CD14-positive monocyte (primary cell): ENCODE data around the gene LRRC75B. TPM values are rescaled to one million over a fixed set of nuclear protein-coding genes. Genes with fewer than 3 reads are reported as not detected.

Source experiments
- DNase-seq, 3 donors: peaks; one replicate each; pipeline ENCODE4 v3.0.0-alpha.2; 2011 to 2022
- H2AFZ ChIP-seq: 2 replicates; pipeline ENCODE4 v1.6.0; 2012; ENCODE audit warnings: mild to moderate bottlenecking, low read depth, low read length, inconsistent platforms; ENCODE audit not compliant: insufficient read depth, poor library complexity, severe bottlenecking
- H3K27ac ChIP-seq, 2 donors: 1 replicate in 1 of 2; 2 replicates in 1 of 2; pipeline ENCODE4 v1.5.1; 2012 to 2013; ENCODE audit warnings: low read length in 2 of 2, control low read depth in 1 of 2, inconsistent platforms in 1 of 2, low read depth in 1 of 2, mild to moderate bottlenecking in 1 of 2
- H3K27me3 ChIP-seq, 2 donors: one replicate each; pipeline versions ENCODE4 v1.6.0 to v1.6.1; 2011 to 2013; ENCODE audit warnings: low read length in 2 of 2; ENCODE audit not compliant: control insufficient read depth in 2 of 2, insufficient read depth in 2 of 2
- H3K36me3 ChIP-seq, 2 donors: replicated peaks in 1 of 2; 1 replicate in 1 of 2; 2 replicates in 1 of 2; pipeline versions ENCODE4 v1.5.1 to v1.6.1; 2012 to 2013; ENCODE audit warnings: low read length in 2 of 2, control low read depth in 1 of 2, inconsistent platforms in 1 of 2, mild to moderate bottlenecking in 1 of 2; ENCODE audit not compliant: insufficient read depth in 2 of 2, control insufficient read depth in 1 of 2
- H3K4me1 ChIP-seq, 2 donors: 1 replicate in 1 of 2; 2 replicates in 1 of 2; pipeline versions ENCODE4 v1.5.1 to v1.6.1; 2012 to 2013; ENCODE audit warnings: low read length in 2 of 2, control low read depth in 1 of 2, inconsistent platforms in 1 of 2, mild to moderate bottlenecking in 1 of 2, moderate library complexity in 1 of 2; ENCODE audit not compliant: insufficient read depth in 2 of 2, control insufficient read depth in 1 of 2
- H3K4me2 ChIP-seq: replicated peaks from 2 replicates; pipeline ENCODE3; 2012; ENCODE audit warnings: low read length, moderate library complexity, mild to moderate bottlenecking; ENCODE audit not compliant: poor library complexity, severe bottlenecking; ENCODE audit errors: extremely low read depth
- H3K4me3 ChIP-seq, 3 experiments: fragments of 200-600 bp in 1 of 3; sonication (generic) in 1 of 3; replicated peaks in 1 of 3; 1 replicate in 2 of 3; 2 replicates in 1 of 3; pipeline ENCODE4 v1.5.1; 2011 to 2013; ENCODE audit warnings: low read length in 3 of 3, mild to moderate bottlenecking in 3 of 3, control low read depth in 2 of 3, low read depth in 2 of 3, inconsistent platforms in 1 of 3, moderate library complexity in 1 of 3
- H3K79me2 ChIP-seq: 2 replicates; pipeline ENCODE4 v1.6.0; 2012; ENCODE audit warnings: mild to moderate bottlenecking, control low read depth, inconsistent platforms, low read length, moderate library complexity; ENCODE audit not compliant: insufficient read depth
- H3K9ac ChIP-seq: 2 replicates; pipeline ENCODE4 v1.6.0; 2017; ENCODE audit warnings: low read length, mild to moderate bottlenecking; ENCODE audit not compliant: insufficient read depth, poor library complexity, severe bottlenecking
- H3K9me3 ChIP-seq, 2 donors: replicated peaks in 1 of 2; 1 replicate in 1 of 2; 2 replicates in 1 of 2; pipeline versions ENCODE4 v1.5.1 to v1.6.1; 2012 to 2013; ENCODE audit warnings: low read length in 2 of 2, control low read depth in 1 of 2; ENCODE audit not compliant: control insufficient read depth in 1 of 2, insufficient read depth in 1 of 2
- H4K20me1 ChIP-seq: 2 replicates; pipeline ENCODE4 v1.6.0; 2012; ENCODE audit warnings: mild to moderate bottlenecking, low read length, control low read depth, moderate library complexity; ENCODE audit not compliant: insufficient read depth
- H3K27ac Mint-ChIP-seq, 7 donors: one replicate each; pipeline ENCODE4 v1.8.0; 2020; ENCODE audit warnings: mild to moderate bottlenecking in 7 of 7, mixed read lengths in 7 of 7, moderate library complexity in 6 of 7, inconsistent platforms in 2 of 7
- H3K27me3 Mint-ChIP-seq, 3 donors: one replicate each; pipeline ENCODE4 v1.8.0; 2021 to 2022; ENCODE audit warnings: low read depth in 3 of 3, mild to moderate bottlenecking in 3 of 3, mixed read lengths in 3 of 3, moderate library complexity in 3 of 3, inconsistent platforms in 1 of 3
- H3K36me3 Mint-ChIP-seq, 2 donors: one replicate each; pipeline ENCODE4 v1.8.0; 2020; ENCODE audit warnings: mixed read lengths in 2 of 2, inconsistent platforms in 1 of 2, mild to moderate bottlenecking in 1 of 2
- H3K4me1 Mint-ChIP-seq: one replicate; pipeline ENCODE4 v1.8.0; 2020; ENCODE audit warnings: mild to moderate bottlenecking, mixed read lengths
- H3K4me3 Mint-ChIP-seq, 2 donors: one replicate each; pipeline ENCODE4 v1.8.0; 2020; ENCODE audit warnings: mild to moderate bottlenecking in 2 of 2, mixed read lengths in 2 of 2, moderate library complexity in 1 of 2
- H3K9me3 Mint-ChIP-seq, 7 donors: one replicate each; pipeline ENCODE4 v1.8.0; 2020 to 2022; ENCODE audit warnings: mixed read lengths in 7 of 7, mild to moderate bottlenecking in 6 of 7, moderate library complexity in 6 of 7, inconsistent platforms in 2 of 7
- WGBS: methylation state at CpG from one replicate; pipeline ENCODE4 v1.1.5; 2013; ENCODE audit warnings: missing lambda C conversion rate; ENCODE audit not compliant: insufficient coverage; 5-methylcytosine and 5-hydroxymethylcytosine counted together
- intact Hi-C, 2 donors: fragments of 100-400 bp; cut with micrococcal nuclease; formaldehyde crosslinking; loops; one replicate each; pipeline versions ENCODE4 v1.15.0 to v1.15.1; 2023
- polyA plus RNA-seq, 3 donors: library from polyadenylated mRNA; depleted of rRNA in 1 of 3; unstranded in 2 of 3; stranded (reverse) in 1 of 3; fragments of 300-500 nt in 2 of 3; fragments of >200 nt in 1 of 3; fragmentation: Illumina TruSeq in 2 of 3; gene quantifications; 1 replicate in 2 of 3; 2 replicates in 1 of 3; pipeline ENCODE4 v1.2.3, GENCODE V29; 2012 to 2021
- TF ChIP-seq, protein P1 (sequence below): fragments of 200-600 bp; IDR thresholded peaks from one replicate; pipeline ENCODE4 v1.8.0; 2022; ENCODE audit warnings: antibody characterized with exemption, mild to moderate bottlenecking

The LRRC75B gene
- polyA plus RNA-seq, 3 donors: 0.20 to 5.2 (median 0.53) TPM

DNA sequence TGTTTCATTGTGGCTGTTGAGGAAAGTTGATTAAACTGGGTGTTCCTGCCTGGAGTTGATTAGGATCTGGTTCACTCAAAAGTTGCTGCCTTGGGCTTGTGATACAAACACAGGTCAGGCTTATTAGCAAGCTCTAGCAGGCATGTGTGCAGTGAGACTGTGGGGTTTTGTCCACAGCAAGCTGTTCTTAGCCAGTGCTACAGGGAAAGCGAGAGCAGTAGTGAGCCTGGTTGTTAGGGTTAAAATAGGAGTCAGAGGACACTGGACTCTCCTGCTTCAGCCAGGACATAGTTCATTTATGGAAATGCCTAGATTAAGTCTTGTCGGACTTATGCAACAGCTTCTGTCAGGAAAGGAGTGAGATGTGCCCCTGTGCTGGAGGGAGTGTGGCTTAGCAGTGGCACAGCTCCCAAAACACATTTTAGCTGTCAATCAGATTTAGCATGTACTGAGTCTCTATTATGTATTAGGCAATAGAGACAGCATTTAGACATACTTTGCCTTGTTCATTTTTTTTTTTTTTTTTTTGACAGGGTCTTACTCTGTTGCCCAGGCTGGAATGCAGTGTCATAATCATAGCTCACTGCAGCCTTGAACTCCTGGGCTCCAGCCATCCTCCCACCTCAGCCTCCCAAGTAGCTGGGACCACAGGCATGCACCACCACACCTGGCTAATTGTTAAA, 28.4 kb downstream of the LRRC75B start:
- Histone ChIP-seq H3K27ac (peak overlapping the region in 1 of 2 donors; percentile 53), H3K4me3 (no peak overlapping the region), H2AFZ (no peak overlapping the region), H3K36me3 (peaks cover 59 to 91% of the 10 kb centered on the region in 2 donors), H3K9ac (no peak overlapping the region), H3K27me3 (no peaks in the 10 kb centered on the region), H4K20me1 (peaks cover 82% of the 10 kb centered on the region), H3K4me1 (no peaks in the 10 kb centered on the region), H3K9me3 (no peaks in the 10 kb centered on the region), H3K79me2 (peaks cover 81% of the 10 kb centered on the region), H3K4me2 (no peak overlapping the region)
- Mint-ChIP-seq H3K4me1 (peaks cover 9% of the 10 kb centered on the region), H3K36me3 (peaks cover 49 to 78% of the 10 kb centered on the region in 2 donors), H3K9me3 (no peaks in the 10 kb centered on the region), H3K27me3 (peaks cover 0 to 1% (median 0%) of the 10 kb centered on the region in 3 donors), H3K4me3 (no peak overlapping the region), H3K27ac (peak overlapping the region in 3 of 7 donors; percentile 19 to 63 (median 53))
- WGBS: no CpG with 5 or more reads among the region's 2 CpGs
- no peak for DNase-seq
- intact Hi-C loops: no loop called here
- TF ChIP-seq, protein P1, sequence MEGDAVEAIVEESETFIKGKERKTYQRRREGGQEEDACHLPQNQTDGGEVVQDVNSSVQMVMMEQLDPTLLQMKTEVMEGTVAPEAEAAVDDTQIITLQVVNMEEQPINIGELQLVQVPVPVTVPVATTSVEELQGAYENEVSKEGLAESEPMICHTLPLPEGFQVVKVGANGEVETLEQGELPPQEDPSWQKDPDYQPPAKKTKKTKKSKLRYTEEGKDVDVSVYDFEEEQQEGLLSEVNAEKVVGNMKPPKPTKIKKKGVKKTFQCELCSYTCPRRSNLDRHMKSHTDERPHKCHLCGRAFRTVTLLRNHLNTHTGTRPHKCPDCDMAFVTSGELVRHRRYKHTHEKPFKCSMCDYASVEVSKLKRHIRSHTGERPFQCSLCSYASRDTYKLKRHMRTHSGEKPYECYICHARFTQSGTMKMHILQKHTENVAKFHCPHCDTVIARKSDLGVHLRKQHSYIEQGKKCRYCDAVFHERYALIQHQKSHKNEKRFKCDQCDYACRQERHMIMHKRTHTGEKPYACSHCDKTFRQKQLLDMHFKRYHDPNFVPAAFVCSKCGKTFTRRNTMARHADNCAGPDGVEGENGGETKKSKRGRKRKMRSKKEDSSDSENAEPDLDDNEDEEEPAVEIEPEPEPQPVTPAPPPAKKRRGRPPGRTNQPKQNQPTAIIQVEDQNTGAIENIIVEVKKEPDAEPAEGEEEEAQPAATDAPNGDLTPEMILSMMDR: no peak

DNA sequence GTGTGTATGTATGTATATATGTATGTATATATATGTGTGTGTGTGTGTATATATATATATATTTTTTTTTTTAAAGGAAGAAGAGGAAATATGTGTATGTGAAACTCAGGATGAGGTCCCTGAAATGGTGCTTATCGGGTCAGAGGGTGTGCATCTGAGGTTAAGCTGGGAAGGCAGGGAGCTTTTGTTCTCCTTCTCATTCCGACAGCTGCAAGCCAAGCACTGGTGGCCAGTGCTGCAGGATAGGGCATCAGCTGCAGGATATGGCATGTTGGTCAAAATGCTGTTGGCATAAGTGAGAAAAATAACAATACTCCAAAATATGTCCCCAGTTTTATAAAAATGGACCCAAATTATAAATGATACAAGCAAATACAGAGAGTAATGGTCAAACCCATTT, 29.6 kb downstream of the LRRC75B start:
- peaks cover 61 to 94% of the 10 kb centered on the region in 2 donors for H3K36me3 ChIP-seq
- no peaks in the 10 kb centered on the region for H3K4me1 ChIP-seq
- peaks cover 93% of the 10 kb centered on the region for H3K79me2 ChIP-seq
- Mint-ChIP-seq H3K9me3 (no peaks in the 10 kb centered on the region), H3K27ac (no peak overlapping the region), H3K27me3 (peaks cover 0 to 1% (median 0%) of the 10 kb centered on the region in 3 donors), H3K36me3 (peaks cover 53 to 77% of the 10 kb centered on the region in 2 donors), H3K4me3 (no peak overlapping the region), H3K4me1 (peaks cover 9% of the 10 kb centered on the region)
- 89% methylated on average over 1 of the region's 2 CpGs for WGBS
- H3K27me3 ChIP-seq: no peaks in the 10 kb centered on the region
- TF ChIP-seq, protein P1: no peak
- H3K27ac ChIP-seq: peak overlapping the region in 1 of 2 donors; percentile 53
- intact Hi-C loops: no loop called here
- no peak overlapping the region for H3K4me2 ChIP-seq
- H3K9me3 ChIP-seq: no peaks in the 10 kb centered on the region
- H3K4me3 ChIP-seq: no peak overlapping the region
- no peak overlapping the region for H2AFZ ChIP-seq
- peaks cover 88% of the 10 kb centered on the region for H4K20me1 ChIP-seq
- no peak overlapping the region for H3K9ac ChIP-seq
- no peak for DNase-seq
